GM12872 (cell line): ENCODE results near the gene PARL.

Experiments used
- TF ChIP-seq, protein P1 (sequence below): IDR thresholded peaks from 3 replicates; pipeline ENCODE4 v1.5.1; 2011; ENCODE audit warnings: low read depth, mild to moderate bottlenecking, low read length, moderate library complexity; ENCODE audit not compliant: insufficient read depth

Gene PARL

DNA sequence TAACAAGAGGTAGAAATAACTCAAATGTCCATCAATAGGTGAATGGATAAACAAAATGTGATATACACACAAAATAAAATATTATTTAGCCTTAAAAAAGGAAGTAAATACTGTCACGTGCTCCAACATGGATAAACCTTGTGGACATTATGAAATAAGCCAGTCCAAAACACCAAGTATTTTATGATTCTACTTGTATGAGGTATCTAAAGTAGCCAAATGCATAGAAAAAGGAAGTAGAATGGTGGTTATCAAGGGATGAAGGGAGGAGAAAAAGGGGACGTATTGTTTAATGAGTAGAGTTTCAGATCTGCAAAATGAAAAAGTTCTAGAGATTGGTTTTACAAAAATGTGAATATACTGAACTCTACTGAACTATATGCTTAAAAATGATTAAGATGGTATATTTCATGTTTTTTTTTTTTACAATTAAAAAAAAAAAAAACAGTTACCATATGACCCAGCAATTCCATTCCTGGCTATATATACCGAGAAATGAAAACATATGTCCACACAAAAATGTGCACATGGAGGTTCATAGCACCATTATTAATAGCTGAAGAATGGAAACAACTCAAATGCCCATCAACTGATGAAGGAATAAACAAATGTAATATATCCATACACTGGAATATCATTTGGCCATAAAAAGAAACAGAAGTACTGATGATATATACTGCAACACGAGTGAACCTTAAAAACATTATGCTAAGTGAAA, 30.2 kb downstream of the PARL start:
- TF ChIP-seq, protein P1, sequence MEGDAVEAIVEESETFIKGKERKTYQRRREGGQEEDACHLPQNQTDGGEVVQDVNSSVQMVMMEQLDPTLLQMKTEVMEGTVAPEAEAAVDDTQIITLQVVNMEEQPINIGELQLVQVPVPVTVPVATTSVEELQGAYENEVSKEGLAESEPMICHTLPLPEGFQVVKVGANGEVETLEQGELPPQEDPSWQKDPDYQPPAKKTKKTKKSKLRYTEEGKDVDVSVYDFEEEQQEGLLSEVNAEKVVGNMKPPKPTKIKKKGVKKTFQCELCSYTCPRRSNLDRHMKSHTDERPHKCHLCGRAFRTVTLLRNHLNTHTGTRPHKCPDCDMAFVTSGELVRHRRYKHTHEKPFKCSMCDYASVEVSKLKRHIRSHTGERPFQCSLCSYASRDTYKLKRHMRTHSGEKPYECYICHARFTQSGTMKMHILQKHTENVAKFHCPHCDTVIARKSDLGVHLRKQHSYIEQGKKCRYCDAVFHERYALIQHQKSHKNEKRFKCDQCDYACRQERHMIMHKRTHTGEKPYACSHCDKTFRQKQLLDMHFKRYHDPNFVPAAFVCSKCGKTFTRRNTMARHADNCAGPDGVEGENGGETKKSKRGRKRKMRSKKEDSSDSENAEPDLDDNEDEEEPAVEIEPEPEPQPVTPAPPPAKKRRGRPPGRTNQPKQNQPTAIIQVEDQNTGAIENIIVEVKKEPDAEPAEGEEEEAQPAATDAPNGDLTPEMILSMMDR, result no peak

DNA sequence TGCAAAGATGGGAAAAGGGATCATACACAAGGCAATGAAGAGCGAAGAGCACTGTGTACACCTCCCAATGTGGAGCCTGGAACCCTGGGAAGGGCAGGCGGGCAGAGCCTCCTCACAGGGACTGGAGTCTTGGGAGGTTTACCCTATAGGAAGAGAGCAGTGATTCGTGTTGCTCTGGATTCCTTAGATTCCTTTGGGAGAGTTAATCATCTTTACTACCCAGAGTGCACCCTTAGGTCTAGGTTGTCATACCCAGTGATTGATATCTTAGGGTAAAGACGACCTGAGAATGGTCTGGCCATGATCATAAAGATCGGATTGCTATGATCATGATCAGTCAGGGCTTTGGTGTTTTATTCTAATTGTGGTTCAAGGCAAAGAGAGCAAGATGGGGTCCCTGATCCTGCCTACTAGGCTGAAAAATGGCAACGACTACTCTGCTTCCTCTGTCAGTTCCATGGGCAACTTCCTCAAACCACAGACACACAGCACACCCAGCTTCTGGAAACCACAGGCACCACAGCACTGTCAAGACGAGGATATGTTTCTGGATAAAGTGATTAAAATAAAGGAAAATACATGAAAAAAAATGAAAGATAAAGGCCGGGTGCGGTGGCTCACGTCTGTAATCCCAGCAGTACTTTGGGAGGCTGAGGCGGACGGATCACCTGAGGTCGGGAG, 38.9 kb downstream of the PARL start:
- TF ChIP-seq, protein P1, result no peak

DNA sequence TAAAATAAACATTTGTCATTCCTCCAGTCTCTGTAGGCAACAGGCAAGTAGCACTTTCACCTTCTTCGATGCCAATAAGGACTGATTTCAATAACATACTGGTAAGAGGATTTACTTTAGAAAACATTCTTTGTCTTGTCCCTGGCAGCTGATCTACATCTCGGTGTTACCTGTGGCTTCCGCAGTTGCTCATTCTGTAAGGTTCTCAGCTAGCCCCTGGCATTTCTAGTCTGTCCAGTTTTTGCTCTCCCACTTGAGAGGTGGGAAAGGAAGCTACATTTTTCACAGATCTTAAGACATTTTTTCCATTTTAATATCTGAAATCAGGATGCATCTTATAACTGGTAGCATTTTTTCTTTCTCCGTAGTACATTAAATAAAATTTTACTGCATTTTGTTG, 39.6 kb downstream of the PARL start:
- TF ChIP-seq, protein P1, result no peak

DNA sequence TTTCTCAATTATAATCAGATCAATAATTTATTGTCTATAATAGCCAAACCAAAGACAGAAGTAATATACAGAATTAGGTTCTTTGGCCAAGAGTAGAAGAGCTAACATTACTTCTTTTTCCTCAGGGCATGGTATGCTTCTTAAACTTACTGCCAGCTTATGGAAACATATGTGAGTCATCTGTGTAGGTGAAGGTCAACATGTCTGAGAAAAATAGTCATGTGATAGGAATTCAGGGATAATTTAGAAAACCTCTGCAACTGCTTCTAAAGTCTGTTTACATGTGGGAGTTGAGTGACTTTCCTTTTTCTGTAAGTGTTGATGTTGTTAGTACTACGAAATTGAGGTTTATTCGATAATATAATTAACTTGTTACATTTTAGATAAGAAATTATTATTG, 40.1 kb downstream of the PARL start:
- TF ChIP-seq, protein P1, result no peak

DNA sequence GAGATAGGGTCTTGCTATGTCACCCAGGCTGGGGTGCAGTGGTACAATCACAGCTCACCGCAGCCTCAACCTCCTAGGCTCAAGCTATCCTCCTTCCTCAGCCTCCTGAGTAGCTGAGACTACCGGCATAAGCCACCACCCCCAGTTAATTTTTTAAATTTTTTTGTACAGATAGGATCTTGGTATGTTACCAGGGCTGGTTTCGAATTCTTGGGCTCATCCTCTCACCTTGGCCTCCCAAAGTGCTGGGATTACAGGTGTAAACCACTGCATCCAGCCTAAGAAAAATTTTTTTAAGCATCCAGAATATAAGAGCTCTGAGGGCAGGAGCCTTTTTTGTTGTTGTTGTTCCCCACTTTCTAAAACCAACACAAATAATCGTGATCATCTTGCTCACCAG, 44.9 kb downstream of the PARL start:
- TF ChIP-seq, protein P1, result no peak

DNA sequence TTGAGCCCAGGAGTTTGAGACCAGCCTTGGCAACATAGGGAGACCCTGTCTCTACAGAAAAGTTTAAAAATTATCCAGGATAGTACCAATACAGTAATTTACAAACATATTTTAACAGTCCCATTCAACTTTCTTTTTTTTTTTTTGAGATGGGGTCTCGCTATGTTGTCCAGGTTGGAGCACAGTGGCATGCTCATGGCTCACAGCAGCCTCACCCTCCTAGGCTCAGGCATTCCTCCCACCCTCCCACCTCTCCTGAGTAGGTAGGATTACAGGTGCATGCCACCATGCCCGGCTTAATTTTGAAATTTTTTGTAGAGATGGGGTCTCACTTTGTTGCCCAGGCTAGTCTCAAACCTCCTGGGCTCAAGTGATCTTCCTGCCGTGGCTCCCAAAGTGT, 46.8 kb downstream of the PARL start:
- TF ChIP-seq, protein P1, result no peak

DNA sequence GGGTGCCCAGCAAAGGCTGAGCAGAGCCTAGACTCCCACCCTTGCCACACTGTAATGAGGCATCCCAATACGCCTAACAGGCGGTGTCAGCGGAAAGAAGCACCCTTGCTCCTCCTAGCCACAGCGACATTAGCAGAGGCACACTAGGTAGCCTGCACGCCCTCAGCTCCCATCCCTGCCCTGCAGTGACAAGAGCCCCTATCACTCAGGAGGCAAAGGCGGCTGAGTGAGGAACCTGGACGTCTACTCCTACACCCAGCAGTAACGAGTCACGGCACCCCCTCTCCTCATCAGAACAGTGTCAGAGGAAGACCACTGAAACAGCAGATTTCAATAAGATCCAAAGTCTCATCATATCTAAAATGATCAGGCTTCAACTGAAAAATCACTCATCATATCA, 47.3 kb downstream of the PARL start:
- TF ChIP-seq, protein P1, result no peak
